Spleen (tissue), 7 donors: ENCODE data around the gene HECW1.

Experiments
- CTCF ChIP-seq, 11 experiments: fragments of 200-600 bp in 7 of 11; fragments of 450-650 bp in 4 of 11; sonication (generic) in 4 of 11; IDR thresholded peaks in 8 of 11; conservative IDR thresholded peaks in 3 of 11; 1 replicate in 7 of 11; 2 replicates in 4 of 11; pipeline versions ENCODE4 v1.4.0 to v1.8.0; 2016 to 2021; ENCODE audit warnings: antibody characterized with exemption in 11 of 11, inconsistent platforms in 4 of 11, mild to moderate bottlenecking in 1 of 11
- POLR2AphosphoS5 ChIP-seq, 3 donors: sonication (generic); formaldehyde crosslinking; IDR thresholded peaks; one replicate each; pipeline ENCODE4 v1.5.1; 2017; ENCODE audit warnings: antibody characterized with exemption in 3 of 3
- donor health status: DM: no; HTN: no; CAD: no; lungs with moderate emphysema.
- donor health status: DM: no; HTN: no; CAD: no.
- donor health status: DM: no; HTN: no; CAD: no.

GRCh38 chr7:43476896-43477295, 364.4 kb downstream of the HECW1 start:
- TF ChIP-seq POLR2AphosphoS5 (IDR thresholded peaks at IDR 0.05), result no peak
- no peak for TF ChIP-seq CTCF (IDR thresholded peaks at IDR 0.05 in 8 of 11, conservative IDR thresholded peaks at IDR 0.05 in 3 of 11)
